CD4-positive, alpha-beta T cell treated with Interleukin-17A for 4 hours (primary cell): ENCODE results near the gene EHMT1.
A peak's percentile ranks its signal among the peaks of the same experiment; 100 is the strongest.

Experiments used
- DNase-seq: peaks from one replicate; pipeline ENCODE4 v3.0.0-alpha.2; 2020; ENCODE audit warnings: mixed read lengths

Gene EHMT1

DNA sequence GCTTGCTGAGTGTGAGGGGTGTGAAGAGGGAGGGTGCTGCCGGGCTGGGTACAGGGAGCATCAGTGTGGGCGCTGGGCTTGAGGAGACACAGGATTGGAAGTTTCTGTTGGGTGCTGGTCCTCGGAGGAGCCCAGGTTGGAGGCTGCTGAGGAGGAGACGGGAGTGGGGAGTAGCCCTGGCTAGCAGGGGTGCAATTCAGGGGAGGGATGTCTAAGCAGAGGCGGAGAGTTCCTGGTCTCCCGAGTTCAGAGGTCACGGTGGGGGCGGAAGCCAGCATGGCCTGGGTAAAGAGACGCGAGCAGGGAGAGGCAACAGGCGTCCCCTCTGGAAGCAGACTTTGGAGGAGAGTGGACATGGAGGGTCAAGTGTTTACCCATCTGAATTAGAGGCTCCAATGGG, 196.0 kb downstream of the EHMT1 start:
- no peak for DNase-seq

DNA sequence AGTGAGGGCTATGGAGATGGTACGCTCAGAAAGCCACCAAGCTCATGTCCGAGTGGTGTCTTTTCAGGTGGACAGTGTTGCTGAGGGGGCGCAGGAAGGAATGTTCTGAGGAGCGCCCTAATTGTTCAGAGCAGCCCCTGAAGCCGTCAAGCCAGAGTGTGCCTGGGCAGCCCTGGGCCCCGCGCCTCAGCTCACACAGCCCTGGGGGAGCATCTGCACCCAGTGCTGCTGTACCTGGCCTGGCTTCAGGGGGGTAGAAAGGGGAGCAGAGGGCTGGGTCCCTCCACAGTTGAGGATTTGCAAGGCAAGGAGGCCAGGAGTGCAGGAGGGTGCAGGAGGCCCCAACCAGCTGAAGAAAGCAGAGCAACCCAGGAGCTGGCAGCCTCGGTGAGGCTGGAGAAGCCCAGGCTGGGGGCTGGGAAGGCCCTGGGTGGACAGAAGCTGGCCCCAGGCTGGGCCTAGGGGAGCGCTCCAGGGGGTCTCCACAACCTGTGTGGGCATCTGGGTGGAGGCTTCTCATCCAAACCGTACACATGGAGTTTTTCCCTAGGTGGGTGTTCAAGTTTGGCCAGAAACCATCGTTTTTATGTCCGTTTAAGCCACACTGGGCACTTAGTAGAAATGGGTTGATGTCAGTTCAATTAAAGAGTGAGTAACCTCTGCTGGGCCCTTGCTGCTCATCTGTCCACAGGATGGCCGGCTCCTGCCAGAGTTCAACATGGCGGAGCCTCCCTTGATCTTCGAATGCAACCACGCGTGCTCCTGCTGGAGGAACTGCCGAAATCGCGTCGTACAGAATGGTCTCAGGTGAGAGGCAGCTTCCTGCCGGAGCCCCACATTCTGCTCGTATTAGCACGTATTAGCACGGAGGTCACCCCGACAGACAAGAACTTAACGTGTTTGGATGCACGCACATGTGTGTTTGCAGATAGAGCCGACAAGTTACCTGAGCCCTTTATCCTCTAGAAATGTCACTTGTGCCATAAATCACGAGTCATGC, 196.8 kb downstream of the EHMT1 start:
- DNase-seq = no peak

DNA sequence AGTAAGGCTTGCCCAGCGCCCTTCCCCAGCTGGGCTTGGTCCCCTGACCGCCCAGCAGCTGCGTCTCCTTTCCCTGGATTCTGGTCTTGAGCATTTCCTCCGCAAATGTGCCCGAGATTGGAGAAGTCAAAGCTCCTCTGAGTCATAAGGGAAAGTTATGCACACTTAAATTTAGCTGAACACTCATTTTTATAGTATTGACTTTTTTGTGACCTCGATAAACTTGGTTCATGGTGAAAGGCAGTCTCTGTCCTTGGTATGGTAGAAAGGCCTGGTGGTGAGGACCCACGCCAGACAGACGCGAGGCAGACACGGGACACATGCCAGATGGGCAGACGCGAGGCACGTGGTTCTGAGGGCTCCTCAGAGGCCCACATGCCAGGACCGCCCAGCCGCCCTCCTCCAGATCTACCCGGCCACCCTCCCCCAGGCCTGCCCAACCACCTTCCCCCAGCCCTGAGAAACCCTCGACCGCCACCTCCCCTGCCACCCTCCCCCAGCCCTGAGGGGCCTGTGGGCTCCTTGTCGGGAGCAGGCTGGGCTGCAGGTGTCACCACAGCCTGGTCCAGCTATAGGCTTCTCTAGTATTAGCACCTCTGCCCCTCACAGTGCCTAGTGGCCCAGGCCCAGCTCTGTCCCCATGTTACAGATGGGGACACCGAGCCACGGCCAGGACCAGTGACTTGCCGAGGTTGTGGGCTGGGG, 197.9 kb downstream of the EHMT1 start:
- DNase-seq = no peak

DNA sequence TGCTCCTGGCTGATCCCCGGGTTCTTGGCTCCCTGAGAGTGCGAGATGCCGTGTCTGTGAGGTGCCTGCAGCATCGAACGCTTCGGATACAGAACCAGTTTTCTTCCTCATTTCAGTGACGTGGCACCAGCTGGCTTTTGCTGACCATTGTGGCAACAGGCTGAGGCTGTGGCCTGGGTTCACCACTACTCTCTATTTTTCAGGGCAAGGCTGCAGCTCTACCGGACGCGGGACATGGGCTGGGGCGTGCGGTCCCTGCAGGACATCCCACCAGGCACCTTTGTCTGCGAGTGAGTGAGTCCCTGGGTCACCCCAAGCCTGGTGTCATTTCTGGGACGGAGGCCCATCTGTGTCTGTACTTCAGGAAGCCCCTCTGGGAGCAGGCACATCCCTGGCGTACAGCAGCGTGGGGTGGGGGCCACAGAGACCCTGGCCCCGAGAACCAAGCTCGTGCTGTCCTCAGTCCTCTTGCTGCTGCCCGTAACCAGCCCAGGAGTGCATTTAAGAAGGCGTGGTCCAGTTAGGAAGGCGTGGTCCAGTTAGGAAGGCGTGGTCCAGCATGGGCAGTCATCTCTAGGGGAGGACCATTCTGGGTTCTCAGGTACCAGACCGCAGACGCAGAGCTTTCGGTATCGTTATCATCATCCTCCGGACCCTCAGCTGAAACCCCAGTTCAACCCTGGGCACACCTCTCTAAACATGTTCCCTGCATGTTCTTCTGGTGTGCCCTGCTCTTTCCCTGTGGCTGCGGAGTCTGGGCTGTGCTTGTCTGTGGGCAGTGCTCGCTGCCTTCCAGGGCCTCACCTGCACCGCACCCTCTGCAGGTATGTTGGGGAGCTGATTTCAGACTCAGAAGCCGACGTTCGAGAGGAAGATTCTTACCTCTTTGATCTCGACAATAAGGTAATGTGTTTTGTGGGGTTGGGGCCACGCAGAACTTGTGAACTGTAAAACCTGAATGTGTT, 198.7 kb downstream of the EHMT1 start:
- DNase-seq = no peak

DNA sequence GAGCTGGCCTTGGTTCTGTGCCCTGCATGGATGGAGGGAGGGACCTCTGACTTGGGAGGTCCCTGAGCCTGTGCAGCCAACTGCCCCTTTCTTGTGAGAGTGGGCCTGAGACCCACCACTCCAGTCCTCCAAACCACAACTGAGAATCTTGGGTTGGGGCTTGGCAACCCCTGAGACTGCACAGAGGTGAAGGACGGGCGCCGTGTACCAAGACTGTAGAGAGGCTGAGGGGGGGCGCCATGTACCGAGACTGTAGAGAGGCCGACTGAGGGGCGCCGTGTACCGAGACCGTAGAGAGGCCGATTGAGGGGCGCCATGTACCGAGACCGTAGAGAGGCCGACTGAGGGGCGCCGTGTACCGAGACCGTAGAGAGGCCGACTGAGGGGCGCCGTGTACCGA, 199.5 kb downstream of the EHMT1 start:
- no peak for DNase-seq

DNA sequence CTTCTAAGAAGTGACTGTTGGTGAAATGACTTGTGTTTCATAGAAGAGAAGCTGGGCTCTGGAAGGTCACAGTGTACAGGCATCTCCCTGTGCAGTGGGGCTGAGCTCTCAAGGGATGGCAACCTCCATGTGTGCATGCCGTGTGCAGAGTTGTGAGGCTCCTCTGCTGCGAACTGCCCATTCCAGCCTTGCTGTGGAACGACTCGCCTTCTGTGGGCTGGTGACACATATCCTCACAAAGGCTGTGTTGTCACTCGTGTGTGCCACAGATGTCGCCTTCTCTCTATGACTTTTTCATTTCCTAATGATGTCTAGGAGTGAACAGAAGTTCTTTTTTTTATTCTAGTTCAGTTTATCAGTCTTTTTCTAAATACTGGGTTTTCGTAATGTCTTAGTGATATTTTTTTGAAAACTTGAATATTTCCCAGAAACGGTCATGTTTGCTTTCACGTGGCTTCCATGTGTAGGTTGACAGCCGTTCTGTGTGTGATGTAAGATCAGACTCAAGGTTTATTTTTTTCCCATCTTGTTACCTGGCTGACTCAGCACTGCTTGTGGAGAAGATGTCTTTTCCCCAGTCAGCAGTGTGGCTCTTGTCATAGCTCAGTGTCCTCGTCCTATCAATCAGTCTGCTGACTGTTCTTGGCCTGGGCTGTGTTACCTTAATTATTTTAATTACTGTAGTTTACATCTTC, 201.5 kb downstream of the EHMT1 start:
- DNase-seq = no peak

DNA sequence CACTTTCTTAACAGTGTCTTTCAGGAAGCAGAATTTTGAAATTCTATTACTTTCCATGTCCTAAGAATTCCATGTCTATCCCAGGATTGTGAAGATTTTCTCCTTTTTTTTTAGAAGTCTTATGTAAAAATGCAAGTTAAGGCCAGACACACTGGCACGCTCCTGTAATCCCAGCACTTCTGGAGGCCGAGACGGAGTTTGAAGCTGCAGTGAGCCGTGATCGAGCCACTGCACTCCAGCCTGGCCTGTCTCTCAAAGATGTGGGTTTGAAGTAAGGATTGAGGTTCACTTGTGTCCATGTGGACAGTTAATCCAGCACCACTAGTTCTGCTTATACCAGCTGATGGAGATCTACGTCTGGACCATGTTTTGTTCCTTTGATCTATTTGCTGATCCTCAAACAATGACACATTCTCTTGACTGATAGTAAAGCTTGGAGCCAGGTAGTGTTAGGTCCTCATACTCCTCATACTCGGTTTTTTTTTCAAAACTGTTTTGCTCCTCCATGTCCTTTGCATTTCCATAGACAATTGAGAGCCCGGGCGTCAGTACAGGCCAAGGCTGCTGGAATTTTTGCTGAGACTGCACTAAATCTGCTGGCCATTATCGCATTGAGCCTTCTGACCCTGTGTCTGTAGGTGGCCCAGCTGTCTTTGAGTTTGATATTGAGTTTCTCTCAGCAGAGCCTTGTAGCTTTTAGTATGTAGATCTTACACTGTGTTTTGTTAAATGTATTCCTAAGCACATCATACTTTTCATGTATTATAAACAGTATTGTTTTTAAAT, 205.4 kb downstream of the EHMT1 start:
- DNase-seq = no peak

DNA sequence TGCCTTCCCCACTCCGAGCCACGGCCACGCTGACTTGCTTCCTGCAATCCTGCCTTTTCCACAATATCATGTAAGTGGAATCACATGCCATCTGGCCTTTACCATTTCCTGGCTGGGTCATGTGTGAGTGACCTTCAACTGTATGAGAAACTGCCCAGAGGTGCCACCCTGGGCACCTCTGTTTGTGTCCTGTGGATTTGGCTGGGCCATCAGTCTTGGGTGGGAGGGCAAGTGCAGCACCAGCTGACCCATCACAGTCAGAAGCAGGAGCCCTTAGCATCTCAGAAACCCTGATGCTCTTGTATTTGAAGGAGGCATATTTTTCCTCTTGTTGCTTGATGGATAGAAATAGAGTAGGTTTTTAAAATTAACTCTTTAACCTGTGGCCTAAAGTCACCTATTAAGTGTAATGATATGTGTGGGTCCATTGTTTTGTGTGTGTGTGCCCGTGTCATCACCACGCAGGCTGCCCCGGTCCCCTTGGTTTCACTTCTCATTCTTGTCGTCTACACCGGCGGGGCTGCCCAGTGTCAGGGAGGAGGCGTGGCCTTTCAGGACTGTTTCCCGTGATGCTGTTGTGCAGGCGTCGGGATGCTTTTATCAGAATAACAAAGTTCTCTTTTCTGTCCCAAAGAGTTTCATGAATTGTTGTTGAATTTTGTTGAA, 206.7 kb downstream of the EHMT1 start:
- DNase-seq = no peak

DNA sequence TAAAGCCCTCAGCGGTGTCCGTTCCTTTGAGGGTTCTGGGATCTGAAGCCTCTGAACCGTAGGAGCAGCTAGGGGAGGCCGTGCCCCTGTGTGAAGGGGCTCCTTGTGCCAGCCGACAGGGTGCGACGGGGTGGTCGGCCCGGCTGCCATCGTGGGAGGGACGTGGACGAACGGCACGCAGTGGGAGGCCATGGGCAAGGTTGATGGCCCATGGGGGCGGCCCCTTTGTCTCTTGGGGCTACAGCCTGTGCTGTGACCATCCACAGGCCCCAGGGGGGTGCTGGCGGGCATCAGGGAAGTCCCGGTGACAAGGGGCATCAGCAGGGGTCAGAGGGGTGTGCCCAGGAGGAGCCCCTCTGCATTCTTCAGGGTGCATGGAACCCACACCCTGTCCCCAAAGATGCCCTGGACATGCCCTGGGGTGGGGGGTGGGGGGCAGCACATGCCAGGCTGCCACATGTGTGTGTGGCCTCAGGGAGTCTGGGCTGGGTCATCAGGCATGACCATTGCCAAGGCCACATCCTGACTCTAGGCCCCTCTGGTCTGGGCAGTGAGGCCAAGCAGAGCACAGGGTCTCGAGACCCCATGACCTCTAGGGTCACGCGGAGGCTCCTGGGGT, 209.2 kb downstream of the EHMT1 start:
- no peak for DNase-seq

DNA sequence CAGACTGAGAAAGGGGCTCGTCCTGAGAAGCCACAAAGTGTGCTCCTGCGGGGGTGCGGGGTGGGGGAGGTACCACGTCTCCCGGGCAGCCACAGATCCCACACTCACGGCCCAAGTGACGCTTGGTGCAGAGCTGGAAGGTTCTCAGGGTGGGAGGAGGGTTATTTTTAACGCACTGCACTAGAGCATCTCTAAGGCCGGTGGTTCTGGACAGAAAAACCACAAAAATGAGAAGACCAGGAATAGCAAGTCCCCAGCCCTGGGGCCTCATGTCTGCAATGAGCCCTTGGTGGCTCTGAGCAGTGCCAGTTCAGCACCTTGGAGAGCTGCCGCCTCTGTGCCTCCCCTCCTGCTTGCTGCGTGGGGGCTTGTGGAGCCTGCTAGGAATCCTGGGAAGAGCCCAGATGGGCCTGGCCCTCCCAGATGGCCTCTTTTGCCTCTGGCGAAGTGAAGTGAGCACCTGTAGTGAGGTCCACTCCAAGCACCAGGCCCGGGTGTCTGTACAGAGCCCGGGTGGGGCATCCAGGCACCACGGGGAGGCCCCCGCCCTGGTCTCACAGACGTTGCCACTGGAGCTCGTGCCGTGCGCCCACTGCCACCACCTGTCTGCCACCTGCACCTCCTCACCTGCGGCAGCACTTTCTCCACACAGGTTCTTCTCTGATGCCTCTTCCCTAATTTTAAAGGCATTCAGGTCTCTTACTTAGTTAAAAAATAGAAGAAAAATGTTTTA, 209.9 kb downstream of the EHMT1 start:
- DNase-seq = peak; percentile 28

DNA sequence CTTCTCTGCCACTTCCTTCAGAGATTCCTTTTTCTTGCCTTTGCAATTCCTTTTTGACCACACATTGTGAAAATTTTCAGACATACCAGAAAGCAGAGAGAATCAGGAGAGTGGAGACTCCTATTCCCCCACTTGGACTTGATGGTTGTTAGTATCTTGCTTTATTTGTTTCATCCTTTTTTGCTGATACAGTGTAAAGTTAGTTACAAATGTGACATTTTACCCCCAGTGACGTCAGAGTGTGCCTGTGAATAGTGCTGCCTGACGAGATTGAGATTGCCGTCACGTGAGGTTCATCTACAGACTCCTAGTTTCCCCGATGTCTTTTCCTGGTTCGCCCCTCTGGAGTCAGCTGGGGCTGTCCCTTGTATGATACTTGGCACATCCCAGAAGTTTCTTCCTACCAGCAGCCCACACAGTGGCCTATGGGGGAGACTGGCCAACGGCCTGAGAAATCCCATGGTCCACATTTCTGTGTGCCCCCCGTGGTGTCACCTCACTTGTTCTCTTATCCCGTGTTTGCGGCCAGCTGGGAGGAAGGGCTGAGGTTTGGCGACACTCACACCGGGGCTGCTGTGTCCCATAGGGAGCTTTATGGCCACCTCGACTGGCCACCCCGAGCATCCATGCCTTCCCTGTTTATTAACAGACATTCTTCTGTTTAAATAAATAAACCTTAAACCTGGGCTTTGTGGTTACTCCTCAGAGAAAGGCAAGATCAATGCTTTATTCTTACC, 210.6 kb downstream of the EHMT1 start:
- DNase-seq = no peak

DNA sequence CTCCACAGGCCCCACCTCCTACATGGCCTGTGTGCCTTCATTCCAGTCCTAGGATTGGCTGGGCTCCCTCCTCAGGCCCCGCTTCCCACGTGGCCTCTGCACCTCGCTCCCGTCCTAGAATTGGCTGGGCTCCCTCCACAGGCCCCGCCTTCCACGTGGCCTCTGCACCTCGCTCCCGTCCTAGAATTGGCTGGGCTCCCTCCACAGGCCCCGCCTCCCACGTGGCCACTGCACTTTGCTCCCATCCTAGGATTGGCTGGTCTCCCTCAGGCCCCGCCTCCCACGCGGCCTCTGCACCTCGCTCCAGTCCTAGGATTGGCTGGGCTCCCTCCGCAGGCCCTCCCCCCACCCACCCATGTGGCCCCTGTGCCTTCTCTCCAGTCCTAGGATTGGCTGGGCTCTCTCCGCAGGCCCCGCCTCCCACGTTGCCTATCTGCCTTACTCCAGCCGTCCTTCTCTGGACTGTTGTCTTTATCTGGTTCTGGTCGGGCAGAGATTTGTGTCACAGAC, 213.4 kb downstream of the EHMT1 start:
- no peak for DNase-seq

DNA sequence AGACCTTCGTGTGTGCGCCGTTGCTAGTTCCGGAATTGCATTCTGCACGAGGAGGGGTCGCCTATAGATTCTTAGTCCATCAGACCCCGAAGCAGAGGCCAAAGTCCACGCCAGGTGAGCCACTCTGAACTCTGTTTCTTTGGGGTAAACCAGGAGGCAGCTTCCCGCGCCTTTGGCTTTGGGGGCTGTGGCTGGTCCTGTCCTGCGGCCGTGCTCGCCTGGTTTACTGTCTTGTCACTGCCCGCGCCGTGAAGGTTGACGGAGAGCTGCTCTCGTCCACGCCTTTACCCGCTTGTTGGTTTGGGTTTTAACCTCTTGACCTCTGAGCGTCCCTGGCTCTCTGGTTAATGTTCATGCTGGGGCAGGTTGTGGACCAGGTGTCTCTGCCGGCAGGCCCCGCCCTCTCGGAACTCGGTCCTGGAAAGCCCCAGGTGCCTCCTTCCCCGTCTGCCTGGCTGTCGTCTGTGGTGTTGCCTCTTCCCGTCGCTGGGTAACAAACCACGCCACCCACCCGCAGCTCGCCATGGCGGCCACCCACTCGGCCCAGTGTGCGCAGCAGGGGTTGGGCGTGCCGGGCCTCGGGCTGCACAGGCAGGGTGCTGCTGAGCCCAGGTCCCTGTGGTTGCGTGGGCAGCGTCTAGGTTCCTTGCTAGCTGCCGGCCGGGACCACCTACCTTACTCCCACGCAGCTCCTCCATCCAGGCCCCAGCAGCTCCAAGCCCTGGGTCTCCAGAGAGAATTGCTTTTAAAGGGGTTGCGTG, 214.2 kb downstream of the EHMT1 start:
- no peak for DNase-seq

DNA sequence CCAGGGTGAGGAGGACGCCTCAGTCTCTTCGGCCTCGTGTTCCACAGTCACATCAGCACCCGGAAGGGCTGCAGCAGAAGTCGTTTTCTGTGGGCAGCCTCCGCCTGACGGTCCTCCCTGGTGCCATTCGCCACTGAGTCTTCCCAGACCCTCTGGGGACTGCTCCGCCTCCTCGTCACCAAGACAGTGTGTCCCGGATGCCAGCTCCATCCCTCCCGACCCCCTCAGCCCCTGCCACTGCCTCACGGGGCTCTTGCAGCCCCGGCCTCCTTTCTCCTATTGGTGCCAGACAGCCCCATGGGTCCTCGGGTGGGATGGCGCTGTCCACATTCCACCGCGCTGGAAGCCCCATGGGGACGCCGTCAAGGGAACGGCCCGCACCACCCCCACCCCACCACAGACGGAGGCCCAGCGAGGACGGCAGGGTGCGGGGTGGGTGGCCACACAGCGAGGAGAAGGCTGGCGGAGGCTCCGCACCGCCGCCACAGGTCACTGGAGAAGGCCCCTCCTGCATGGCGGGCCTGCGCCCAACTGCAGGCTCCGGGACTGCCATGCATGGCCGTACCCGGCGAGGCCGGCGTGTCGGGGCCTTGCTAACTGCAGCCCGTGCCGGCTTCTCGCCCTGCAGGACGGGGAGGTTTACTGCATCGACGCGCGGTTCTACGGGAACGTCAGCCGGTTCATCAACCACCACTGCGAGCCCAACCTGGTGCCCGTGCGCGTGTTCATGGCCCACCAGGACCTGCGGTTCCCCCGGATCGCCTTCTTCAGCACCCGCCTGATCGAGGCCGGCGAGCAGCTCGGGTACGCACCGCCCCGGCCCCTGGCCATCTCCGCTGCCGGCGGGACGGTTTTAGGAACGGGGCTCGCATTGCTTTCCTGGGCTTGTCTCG, 215.2 kb downstream of the EHMT1 start:
- DNase-seq = no peak

DNA sequence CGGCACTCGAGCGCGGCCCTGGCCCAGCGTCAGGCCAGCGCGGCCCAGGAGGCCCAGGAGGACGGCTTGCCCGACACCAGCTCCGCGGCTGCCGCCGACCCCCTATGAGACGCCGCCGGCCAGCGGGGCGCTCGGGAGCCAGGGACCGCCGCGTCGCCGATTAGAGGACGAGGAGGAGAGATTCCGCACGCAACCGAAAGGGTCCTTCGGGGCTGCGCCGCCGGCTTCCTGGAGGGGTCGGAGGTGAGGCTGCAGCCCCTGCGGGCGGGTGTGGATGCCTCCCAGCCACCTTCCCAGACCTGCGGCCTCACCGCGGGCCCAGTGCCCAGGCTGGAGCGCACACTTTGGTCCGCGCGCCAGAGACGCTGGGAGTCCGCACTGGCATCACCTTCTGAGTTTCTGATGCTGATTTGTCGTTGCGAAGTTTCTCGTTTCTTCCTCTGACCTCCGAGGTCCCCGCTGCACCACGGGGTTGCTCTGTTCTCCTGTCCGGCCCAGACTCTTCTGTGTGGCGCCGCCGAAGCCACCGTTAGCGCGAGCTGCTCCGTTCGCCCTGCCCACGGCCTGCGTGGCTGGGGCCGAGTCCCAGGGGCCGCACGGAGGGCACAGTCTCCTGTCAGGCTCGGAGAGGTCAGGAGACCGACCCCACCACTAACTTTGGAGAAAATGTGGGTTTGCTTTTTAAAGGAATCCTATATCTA, 216.2 kb downstream of the EHMT1 start:
- DNase-seq = no peak
